OCI-LY1 (cell line): ENCODE results near the gene YTHDF2.

Source experiments
- H2AFZ ChIP-seq: fragments of 200-600 bp; sonication (generic), shearing (Covaris generic); 2 replicates; pipeline ENCODE4 v1.6.0; 2014; ENCODE audit warnings: antibody characterized with exemption, mild to moderate bottlenecking, low read length
- H3F3A ChIP-seq: fragments of 200-600 bp; sonication (generic), shearing (Covaris generic); 2 replicates; pipeline ENCODE4 v1.6.0; 2014; ENCODE audit warnings: mild to moderate bottlenecking, antibody characterized with exemption, low read length, moderate library complexity; ENCODE audit not compliant: insufficient read depth
- H3K27ac ChIP-seq: fragments of 200-600 bp; sonication (generic); 2 replicates; pipeline ENCODE4 v1.5.1; 2014; ENCODE audit warnings: low read length, mixed run types, mild to moderate bottlenecking, low read depth; ENCODE audit not compliant: poor library complexity, severe bottlenecking
- H3K27me3 ChIP-seq: fragments of 200-600 bp; sonication (generic); 2 replicates; pipeline ENCODE4 v1.6.0; 2014; ENCODE audit warnings: antibody characterized with exemption, mild to moderate bottlenecking, low read length, moderate library complexity; ENCODE audit not compliant: insufficient read depth
- H3K36me3 ChIP-seq: fragments of 200-600 bp; sonication (generic); 2 replicates; pipeline ENCODE4 v1.6.1; 2014; ENCODE audit warnings: mild to moderate bottlenecking, antibody characterized with exemption, low read length, moderate library complexity, mixed read lengths; ENCODE audit not compliant: insufficient read depth
- H3K4me1 ChIP-seq: fragments of 200-600 bp; sonication (generic); 2 replicates; pipeline ENCODE4 v1.5.1; 2014; ENCODE audit warnings: mild to moderate bottlenecking, low read length, moderate library complexity; ENCODE audit not compliant: insufficient read depth, severe bottlenecking
- H3K4me2 ChIP-seq: fragments of 200-600 bp; sonication (generic), shearing (Covaris generic); 2 replicates; pipeline ENCODE4 v1.6.1; 2014; ENCODE audit warnings: low read length
- H3K4me3 ChIP-seq: fragments of 200-600 bp; sonication (generic); 2 replicates; pipeline ENCODE4 v1.5.1; 2014; ENCODE audit warnings: low read length, low read depth, mild to moderate bottlenecking, mixed read lengths; ENCODE audit not compliant: poor library complexity, severe bottlenecking
- H3K79me2 ChIP-seq: fragments of 200-600 bp; shearing (Covaris generic); 2 replicates; pipeline ENCODE4 v1.6.1; 2016; ENCODE audit warnings: mixed run types, low read length, mixed read lengths; ENCODE audit not compliant: insufficient read depth
- H3K9ac ChIP-seq: fragments of 200-600 bp; sonication (generic), shearing (Covaris generic); 2 replicates; pipeline ENCODE4 v1.6.1; 2014; ENCODE audit warnings: mild to moderate bottlenecking, low read length, mixed read lengths
- H3K9me2 ChIP-seq: fragments of 200-600 bp; sonication (generic), shearing (Covaris generic); 2 replicates; pipeline ENCODE4 v1.6.1; 2014; ENCODE audit warnings: low read depth, mild to moderate bottlenecking, low read length, mixed read lengths
- H3K9me3 ChIP-seq: fragments of 200-600 bp; shearing (Covaris generic); 2 replicates; pipeline ENCODE4 v1.6.1; 2014; ENCODE audit warnings: low read length, mixed read lengths
- H4K20me1 ChIP-seq: fragments of 200-600 bp; sonication (generic), shearing (Covaris generic); 2 replicates; pipeline ENCODE4 v1.6.0; 2016; ENCODE audit warnings: mild to moderate bottlenecking, low read length; ENCODE audit not compliant: insufficient read depth
- EZH2 ChIP-seq: fragments of 200-600 bp; sonication (generic), shearing (Covaris generic); IDR thresholded peaks from 2 replicates; pipeline ENCODE4 v1.8.0; 2017; ENCODE audit warnings: borderline replicate concordance, mixed run types, mild to moderate bottlenecking, antibody characterized with exemption, low read length, moderate library complexity, mixed read lengths
- TF ChIP-seq, protein P1 (sequence below): fragments of 200-600 bp; sonication (generic), shearing (Covaris generic); IDR thresholded peaks from 2 replicates; pipeline ENCODE4 v1.5.1; 2017; ENCODE audit warnings: mild to moderate bottlenecking, antibody characterized with exemption, low read length, moderate library complexity, mixed read lengths

The YTHDF2 gene

DNA sequence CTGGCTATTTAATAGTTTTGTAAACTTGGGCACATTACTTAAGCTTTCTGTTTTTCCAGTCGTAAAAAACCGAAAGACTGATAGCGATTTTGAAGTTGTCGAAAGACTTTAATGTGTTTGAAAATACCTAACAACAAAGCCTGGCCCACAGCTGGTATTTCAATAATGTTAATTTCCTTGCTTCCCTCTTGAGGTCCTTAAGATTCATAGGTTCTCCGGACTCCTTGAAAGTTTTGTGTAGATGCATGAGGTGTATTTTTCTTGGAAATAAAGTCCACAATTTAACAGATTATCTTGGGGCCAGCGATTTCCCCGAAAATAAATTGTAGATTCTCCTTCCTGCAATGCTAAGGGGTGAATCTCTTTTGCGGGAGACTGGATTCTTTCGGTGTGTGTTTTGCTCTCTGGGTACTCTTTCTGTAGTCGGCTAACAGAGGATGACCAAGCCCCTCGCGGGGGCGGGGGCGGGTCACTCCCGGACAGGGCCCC is 735 bp upstream of the YTHDF2 start:
- Histone ChIP-seq H3K27me3 (no peaks in the 10 kb centered on the region), H3K4me2 (peak overlapping the region; percentile 89), H3K79me2 (peaks cover 36% of the 10 kb centered on the region), H3K4me3 (peak overlapping the region; percentile 89), H3F3A (no peaks in the 10 kb centered on the region), H3K9ac (peak overlapping the region; percentile 77), H3K9me2 (no peaks in the 10 kb centered on the region), H3K36me3 (peaks cover 30% of the 10 kb centered on the region), H4K20me1 (0 out of 2 replicates have a peak, but pooled peaks cover 3% of the 10 kb centered on the region), H3K9me3 (no peaks in the 10 kb centered on the region), H3K4me1 (peaks cover 33% of the 10 kb centered on the region), H3K27ac (peak overlapping the region; percentile 78), H2AFZ (peak overlapping the region; percentile 97)
- TF ChIP-seq, protein P1, sequence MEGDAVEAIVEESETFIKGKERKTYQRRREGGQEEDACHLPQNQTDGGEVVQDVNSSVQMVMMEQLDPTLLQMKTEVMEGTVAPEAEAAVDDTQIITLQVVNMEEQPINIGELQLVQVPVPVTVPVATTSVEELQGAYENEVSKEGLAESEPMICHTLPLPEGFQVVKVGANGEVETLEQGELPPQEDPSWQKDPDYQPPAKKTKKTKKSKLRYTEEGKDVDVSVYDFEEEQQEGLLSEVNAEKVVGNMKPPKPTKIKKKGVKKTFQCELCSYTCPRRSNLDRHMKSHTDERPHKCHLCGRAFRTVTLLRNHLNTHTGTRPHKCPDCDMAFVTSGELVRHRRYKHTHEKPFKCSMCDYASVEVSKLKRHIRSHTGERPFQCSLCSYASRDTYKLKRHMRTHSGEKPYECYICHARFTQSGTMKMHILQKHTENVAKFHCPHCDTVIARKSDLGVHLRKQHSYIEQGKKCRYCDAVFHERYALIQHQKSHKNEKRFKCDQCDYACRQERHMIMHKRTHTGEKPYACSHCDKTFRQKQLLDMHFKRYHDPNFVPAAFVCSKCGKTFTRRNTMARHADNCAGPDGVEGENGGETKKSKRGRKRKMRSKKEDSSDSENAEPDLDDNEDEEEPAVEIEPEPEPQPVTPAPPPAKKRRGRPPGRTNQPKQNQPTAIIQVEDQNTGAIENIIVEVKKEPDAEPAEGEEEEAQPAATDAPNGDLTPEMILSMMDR = no peak
- TF ChIP-seq EZH2 = no peak

DNA sequence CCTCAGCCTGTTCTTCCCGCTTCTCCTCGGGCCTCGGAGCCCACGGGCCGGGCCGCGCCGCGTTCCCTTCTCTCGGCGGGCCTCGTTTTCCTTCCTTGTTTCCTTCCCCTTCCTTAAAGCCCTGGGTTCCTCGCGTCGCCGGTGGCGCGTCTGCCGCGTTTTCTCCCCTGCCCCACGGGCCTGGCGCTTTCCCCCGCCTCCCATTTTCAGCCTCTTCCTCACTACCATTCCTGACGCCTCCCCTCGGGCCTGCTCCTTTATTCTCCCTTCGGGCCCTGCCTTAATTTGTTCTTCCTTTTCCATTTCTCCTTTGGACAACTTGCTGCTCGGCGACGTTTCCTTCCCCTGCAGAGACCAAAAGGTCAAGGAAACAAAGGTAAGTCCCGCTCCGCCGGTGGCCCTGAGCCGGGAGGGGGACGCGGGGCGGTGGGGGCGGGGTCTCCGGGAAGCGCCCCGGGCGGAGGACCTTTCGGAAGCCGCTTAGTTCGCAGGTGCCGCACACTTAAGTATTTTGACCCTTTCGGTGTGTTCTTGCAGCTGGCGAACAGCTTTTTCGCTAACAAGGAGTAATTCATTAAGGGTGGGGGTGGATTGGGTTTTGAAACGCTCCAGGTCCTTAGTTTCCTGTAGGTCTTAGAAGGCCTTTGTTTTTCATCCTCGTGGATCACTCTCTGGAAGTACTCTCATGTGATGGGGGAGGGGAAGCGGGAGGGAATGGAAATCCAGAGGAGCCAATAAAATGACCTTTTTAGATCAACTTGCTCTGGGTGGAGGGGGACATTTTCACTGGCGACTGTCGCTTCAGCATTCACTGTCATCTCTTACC is 780 bp downstream of the YTHDF2 start:
- Histone ChIP-seq H3K79me2 (peaks cover 51% of the 10 kb centered on the region), H3K9ac (peak overlapping the region; percentile 91), H3K36me3 (peaks cover 46% of the 10 kb centered on the region), H3K4me2 (peak overlapping the region; percentile 89), H3K9me2 (no peaks in the 10 kb centered on the region), H3K27me3 (no peaks in the 10 kb centered on the region), H3K9me3 (no peaks in the 10 kb centered on the region), H3K4me3 (peak overlapping the region; percentile 89), H2AFZ (no peak overlapping the region), H3F3A (no peaks in the 10 kb centered on the region), H3K27ac (peak overlapping the region; percentile 72), H3K4me1 (peaks cover 33% of the 10 kb centered on the region), H4K20me1 (0 out of 2 replicates have a peak, but pooled peaks cover 3% of the 10 kb centered on the region)
- TF ChIP-seq, protein P1 = no peak
- no peak for TF ChIP-seq EZH2

DNA sequence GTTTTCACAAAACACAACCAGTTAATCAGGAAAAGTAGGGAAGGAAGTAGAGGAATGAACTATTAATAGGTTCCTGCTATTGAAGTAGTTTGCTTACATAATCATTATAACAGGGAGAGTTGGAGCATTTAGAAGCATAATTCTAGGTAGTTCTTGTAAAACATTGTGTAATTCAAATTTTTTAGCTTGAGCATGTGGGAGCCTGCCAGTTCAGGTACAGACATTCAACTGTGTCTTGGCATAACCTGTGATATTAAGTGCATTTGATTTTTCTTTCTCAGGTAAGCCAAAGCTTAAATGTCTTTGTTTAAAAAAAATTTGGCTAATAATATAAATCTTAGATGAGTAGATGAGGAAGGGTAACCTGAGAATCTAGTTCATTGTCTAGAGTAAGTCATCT is 3.4 kb downstream of the YTHDF2 start:
- 0 out of 2 replicates have a peak overlapping the region, but pooled peaks have one; percentile 7 for H3K4me2 ChIP-seq
- H3K4me3 ChIP-seq = no peak overlapping the region
- no peak overlapping the region for H3K9ac ChIP-seq
- no peak overlapping the region for H3K27ac ChIP-seq
- peaks cover 46% of the 10 kb centered on the region for H3K4me1 ChIP-seq
- H2AFZ ChIP-seq = no peak overlapping the region
- H3K9me2 ChIP-seq = no peaks in the 10 kb centered on the region
- H4K20me1 ChIP-seq = 0 out of 2 replicates have a peak, but pooled peaks cover 3% of the 10 kb centered on the region
- no peak for TF ChIP-seq EZH2
- TF ChIP-seq, protein P1 = no peak
- H3K9me3 ChIP-seq = no peaks in the 10 kb centered on the region
- peaks cover 72% of the 10 kb centered on the region for H3K36me3 ChIP-seq
- no peaks in the 10 kb centered on the region for H3F3A ChIP-seq
- H3K27me3 ChIP-seq = no peaks in the 10 kb centered on the region
- peaks cover 75% of the 10 kb centered on the region for H3K79me2 ChIP-seq
